Activated CD8-positive, alpha-beta memory T cell treated with anti-CD3 and anti-CD28 coated beads, Interleukin-2, amount 50 U/mL, for 24 hours (primary cell): ENCODE data around the gene TRAIP.
"Not testable (repeated sequence)": the region's sequence is repeated elsewhere in the genome, so short reads cannot be mapped to it uniquely, and the experiment has no call there.

Experiments
- DNase-seq: peaks from one replicate; pipeline ENCODE4 v3.0.0-alpha.2; 2020; ENCODE audit errors: extremely low read depth

Gene TRAIP

DNA sequence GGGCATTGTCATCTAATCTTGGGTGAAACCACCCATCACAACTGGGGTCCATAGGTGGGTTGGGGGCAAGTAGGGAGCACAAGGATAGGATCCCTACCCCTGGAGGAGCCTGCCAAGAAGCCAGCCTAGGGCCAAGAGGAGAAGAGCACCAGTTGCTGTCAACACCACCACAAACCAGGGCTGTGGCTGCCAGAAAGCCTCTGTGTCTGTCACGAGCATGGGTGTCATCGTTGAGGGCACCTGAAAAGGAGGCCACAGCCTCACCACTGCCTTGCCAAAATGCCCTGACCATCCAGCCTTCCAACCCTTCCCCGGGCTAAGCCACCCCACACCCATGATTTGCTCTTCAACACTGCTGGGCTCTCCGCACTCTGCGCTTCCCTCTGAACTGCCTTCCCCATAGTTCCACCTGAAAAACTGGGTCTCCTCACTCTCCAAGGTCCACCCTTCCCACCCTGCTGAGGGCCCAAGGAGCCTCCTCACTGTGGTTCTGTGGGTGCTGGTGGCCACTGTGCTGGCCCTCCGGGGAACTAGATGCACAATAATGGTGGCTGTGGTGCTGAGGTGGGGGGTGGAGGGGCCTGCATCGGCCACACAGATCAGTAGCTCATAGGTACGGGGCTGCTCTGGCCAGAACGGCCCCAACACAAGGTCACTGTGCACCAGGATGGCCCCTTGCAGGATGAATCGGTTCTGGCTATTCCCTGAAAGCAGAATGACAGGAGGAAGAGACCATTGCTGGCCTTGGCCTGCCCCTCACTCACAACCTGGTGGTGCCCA, 63.8 kb downstream of the TRAIP start:
- no peak for DNase-seq

DNA sequence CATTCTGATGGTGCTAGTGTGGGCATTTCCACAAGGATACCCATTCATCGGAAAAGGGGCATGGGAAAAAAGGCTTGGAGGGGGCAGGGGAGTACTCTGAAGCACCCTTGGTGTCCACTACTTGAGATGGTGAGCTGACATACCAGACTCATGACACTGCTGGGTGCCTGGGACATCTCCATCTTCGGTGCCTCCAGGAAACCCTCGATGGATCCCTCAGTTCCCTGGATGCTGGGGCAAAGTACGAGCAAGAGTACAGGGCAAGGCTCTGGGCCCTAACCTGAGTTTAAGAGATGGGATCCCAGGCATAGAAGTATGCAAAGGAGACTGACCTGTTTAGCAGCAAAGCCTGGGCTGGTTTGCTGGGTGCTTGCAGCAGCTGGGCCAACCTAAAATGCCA, 64.8 kb downstream of the TRAIP start:
- DNase-seq = no peak

DNA sequence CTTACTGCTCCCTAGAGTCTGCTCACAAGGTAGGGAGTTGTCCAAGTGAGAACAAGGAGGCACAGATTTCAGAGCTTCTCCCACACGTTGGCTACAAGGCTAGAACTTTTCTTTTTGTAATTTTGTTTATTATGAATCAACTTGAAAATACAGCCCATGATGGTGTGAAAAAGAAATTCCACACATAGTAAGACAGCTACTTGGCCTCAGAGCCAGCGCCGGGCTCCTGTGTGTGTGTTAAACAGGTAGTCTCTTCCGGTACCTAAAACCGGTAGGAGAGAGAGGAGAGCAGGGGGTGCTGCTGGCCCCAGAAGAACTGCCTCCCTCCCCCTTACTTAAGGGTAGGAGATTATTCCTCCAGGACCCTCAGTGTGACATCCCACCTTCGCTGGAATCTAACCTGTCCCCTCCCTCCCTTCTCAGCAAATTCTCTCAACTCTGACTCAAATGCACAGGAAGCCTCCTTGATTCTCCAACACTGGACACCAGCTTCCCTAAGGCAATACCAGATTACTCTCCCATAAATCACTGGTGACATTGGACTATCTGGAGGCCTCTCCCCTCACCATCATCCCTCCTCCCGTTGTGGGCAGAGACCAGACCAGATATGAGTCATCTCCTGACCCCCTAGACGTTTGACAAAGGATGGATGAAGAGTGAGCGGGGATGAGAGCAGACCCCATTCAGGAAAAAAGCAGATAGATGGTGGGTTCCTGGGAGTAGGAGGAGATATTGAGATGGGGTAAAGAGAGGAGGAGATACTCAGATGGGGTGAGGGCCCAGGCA, 65.5 kb downstream of the TRAIP start:
- no peak for DNase-seq

DNA sequence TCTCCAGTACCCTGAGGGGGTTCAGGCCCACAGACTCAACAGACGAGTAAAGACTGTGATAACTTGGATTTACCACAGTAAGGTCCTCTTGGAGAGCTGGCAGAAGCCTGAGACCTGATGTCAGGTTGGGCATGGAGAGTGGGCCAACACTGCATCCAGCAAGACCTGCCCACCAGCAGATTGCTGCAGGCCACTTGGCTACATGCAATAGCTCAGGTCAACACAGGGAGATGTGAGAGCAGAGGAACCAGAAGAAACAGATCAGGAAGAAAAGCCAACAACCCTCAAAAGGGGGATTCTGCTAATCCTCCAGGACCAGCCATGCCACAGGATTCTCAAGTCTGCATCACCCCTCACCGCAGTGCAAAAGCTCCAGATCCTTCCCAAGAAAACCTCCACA, 68.3 kb downstream of the TRAIP start:
- no peak for DNase-seq

DNA sequence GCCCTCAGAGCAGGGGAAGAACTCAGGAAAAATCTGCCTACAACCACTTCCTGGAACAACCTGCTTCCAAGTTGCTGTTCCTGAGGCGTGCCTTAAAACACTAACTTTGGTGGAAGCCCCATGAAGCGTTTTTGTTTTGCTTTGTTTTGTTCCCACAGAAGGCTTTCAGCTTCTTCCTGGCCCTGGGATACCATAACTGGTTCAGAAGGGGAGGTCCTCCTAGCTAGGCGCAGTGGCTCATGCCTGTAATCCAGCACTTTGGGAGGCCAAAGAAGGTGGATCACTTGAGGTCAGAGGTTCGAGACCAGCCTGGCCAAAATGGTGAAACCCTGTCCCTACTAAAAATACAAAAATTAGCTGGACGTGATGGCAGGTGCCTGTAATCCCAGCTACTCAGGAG, 68.8 kb downstream of the TRAIP start:
- DNase-seq = no peak

DNA sequence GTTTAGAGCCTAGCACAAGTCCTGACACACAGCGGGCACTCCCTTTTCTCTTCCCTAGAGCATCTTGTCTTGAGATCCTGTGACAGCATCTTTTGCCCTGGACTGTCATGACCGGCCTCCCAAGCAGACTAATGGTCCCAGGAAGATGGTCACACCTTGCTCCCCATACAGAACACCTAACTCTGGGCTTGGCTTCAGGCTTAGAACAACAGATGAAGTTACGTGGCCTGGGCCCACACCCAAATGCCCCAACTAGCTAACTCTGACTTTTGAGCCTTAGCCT, 69.2 kb downstream of the TRAIP start:
- no peak for DNase-seq

DNA sequence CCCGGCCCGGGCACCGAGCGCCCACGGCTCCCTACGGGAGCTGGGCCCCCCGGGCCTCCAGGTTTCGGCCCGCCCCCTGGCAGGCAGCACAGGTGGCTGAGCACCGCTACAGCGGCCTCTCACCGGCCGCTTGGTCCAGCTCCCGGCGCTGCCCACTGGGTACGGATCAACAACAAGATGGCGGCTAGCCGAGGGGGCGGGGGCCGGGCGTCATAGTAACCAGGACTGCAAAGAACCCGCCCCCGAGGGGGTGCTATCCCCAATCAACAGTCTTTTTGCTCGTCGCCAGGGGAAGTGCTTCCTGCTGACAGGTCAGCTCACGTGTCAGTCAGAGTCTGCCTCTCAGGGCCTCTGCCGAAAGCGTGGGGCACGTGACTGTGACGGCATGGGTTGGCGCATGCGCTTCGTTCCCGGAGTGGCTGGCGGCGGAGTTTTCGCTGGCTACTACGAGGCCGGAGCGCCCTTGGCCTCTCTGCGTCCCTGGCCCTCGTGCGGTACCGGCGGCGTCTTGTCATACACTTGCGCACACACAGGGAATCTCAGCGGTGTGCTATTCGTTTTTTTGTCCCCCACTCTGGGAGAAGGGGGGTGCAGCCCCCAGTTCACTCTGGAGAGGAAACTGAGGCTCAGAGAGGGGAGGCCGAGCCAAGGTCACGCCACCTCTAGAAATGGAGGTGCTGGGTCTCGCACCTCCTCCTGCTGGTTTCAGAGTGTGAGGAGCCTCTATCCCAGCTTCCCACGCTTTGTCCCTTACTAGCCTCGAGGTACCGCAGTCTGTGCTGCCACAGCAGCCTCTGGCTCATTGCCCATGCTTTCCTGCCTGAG, 69.8 kb downstream of the TRAIP start, which contains the start of gene IP6K1:
IP6K1 (minus strand) TSS at position 186 of the 825 bp plus-strand sequence. CDS start 38,502 bp downstream, outside the sequence.
- peak; percentile 100 for DNase-seq

DNA sequence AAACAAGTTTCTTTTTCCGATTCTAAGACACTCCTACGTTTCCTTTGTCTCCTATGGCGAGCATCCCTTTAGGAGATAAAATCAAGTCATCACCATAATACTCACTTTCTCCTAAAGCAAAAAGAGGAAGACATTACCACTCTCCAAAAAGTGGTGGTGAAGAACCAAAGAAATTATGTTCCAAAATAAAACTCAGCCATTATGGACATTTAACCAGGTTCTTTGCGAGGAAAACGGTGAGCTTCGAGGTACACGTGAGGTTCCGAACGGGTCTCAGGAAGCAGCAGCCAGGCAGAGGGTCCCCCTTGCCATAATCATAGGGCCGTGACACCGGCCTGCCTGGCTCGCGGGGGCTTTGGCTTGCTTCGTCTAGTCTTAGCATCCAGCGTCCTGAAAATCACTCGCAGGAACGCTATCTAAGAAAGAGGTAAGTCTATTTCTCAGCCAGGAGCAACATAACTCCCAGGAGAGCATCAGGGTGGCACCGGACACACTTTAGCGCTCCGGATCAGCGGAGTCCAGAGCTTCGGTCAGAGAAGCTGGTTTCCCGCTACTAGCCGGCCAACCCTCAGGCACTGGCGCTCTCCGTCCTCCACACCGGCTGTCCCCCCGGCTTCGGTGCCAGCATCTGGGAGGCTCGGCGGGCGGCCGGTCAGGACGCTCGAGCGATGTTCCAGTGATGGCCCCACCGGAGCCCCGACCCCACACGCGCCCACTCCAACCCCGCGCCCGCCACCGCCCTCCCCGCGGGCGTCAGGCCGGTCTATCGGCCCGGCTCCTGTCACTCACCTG, 70.6 kb downstream of the TRAIP start:
- no peak for DNase-seq

DNA sequence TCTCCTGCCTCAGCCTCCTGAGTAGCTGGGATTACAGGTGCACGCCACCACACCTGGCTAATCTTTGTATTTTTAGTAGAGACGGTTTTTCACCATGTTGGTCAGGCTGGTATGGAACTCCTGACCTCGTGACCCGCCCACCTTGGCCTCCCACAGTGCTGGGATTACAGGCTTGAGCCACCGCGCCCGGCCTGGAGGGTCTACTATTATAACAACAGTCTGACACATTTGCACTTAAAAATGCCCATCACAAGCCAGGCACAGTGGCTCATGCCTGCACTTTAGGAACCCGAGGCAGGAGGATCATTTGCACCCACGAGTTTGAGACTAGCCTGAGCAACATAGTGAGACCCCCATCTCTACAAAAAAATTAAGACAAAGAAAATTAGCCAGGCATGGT, 74.1 kb downstream of the TRAIP start:
- not testable (repeated sequence) for DNase-seq

DNA sequence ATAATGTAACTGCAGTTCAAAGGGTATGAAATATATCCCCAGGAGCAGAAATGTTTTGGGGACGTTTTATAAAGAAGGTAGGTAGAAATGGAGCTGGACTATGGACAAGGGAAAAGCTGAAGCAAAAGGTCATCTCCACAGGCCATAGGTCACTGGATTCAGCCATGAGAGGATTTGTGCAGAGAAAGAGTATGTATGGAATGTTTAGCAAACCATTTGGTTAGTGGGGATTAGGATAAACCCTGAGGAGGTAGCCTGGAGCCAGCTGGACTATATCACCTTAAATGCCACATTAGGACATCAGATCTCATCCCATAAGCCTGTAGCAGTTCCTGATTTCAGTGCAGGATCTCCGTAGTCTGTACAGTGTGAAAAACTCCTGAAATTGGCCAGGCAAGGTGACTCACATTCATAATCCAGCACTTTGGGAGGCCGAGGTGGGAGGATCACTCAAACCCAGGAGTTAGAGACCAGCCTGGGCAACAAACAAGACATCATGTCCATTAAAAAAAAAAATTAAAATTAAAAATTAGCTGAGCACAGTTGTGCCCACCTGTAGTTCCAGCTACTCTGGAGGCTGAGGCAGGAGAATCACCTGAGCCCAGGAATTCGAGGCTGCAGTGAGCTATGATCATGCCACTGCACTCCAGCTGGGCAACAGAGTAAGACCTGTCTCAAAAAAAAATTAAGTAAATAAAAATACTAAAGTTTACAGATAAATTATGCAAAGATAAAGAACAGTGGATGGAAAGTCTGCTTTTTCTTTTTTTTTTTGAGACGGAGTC, 74.8 kb downstream of the TRAIP start:
- no peak for DNase-seq

DNA sequence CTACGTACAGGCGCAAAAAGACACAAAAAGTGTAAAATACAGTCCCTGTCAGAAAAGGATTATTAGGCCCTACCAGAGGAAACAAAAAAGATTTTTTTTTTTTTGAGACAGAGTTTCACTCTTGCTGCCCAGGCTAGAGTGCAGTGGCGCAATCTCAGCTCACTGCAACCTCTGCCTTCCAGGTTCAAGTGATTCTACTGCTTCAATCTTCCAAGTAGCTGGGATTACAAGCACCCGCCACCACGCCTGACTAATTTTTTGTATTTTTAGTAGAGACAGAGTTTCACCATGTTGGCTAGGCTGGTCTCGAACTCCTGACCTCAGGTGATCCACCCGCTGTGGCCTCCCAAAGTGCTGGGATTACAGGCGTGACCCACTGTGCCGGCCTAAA, 75.4 kb downstream of the TRAIP start:
- not testable (repeated sequence) for DNase-seq

DNA sequence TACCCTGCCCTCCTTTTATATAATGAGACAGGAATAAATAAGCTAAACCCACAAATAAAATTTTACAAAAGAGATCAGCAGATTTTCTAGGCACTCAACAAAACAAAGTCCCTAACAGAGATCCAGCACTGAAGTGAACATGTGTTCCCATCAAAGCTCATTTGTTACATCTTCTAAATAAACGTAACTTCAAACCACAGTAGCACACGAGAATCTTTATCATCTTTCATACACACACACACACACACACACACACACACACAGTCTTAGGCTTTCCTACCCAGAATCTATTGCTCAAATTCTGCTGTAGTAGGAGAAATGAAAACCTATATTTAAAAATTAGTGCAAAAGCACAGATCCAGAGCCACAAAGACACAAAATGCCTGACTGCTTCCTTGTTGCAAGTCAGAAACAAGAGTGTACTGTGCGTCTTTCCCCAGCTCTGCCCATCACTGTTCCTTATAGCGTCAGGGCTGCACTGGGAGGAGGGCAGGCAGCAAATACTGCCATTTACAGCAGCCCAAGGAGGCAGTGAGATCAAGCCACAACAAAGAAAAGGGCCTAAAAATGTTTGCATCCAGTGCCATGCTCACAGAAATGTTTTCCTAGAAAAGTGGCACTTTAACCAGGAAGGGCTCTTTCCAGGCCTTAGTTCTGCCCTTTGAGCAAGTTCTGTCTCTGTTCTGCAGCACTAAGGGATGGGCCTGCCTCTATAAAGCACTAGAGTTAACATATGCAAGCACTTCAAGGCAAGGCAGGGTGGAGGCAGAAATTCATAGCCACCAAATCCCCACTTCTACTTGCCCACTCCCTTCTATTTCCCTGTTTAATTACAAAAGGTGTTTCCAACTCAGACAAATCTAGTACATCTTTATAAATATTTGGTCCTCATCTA, 76.0 kb downstream of the TRAIP start:
- no peak for DNase-seq

DNA sequence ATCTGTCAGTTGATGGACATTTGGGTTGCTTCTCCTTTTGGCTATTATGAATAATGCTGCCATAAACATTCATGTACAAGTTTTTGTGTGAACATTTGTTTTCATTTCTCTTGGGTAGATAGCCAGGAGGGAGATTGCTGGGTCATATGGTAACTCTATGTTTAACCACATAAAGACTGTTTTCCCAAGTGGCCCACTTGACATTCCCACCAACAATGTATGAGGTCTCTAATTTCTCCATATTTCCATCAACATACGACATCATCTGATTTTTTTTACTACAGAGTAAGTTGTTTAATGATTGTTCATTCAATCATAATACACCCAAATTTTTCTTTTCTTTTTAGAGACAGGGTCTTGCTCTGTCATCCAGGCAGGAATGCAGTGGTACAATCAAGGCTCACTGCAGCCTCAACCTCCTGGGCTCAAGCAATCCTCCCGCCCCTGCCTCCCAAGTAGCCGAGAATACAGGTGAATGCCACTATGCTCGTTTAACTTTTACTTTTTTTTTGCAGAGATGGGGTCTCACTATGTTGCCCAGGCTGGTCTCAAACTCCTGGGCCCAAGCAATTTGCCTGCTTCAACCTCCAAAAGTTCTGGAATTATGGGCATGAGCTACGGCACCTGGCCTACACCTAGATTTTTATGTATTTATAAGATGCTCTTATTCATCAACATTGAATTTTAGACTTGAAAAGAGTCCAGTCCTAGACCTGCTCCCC, 76.8 kb downstream of the TRAIP start:
- no peak for DNase-seq
